ENCODE data around the gene C18orf63. TPM values are rescaled to one million over a fixed set of nuclear protein-coding genes. Genes with fewer than 3 reads are reported as not detected.

Gene C18orf63
- total and polyA plus RNA-seq, 4 donors: not detected

GRCh38 chr18:74303306-74303705, 12.3 kb upstream of the C18orf63 start:
- Histone ChIP-seq H3K27ac (ENCODE audit: low read depth in 1 of 2, low read length in 2 of 2) (no peak overlapping the region), H3K36me3 (ENCODE audit: control insufficient read depth in 4 of 4, insufficient read depth in 3 of 4, low read depth in 1 of 4, low read length in 3 of 4) (no peaks in the 10 kb centered on the region), H3K4me1 (ENCODE audit: control insufficient read depth in 4 of 4, insufficient read depth in 4 of 4, low read length in 3 of 4) (no peaks in the 10 kb centered on the region), H3K9ac (ENCODE audit: low read depth in 1 of 2, low read length in 2 of 2) (no peak overlapping the region), H3K9me3 (ENCODE audit: control insufficient read depth in 4 of 4, low read length in 3 of 4) (no peaks in the 10 kb centered on the region), H3K27me3 (ENCODE audit: control insufficient read depth in 4 of 4, insufficient read depth in 4 of 4, low read length in 3 of 4) (no peaks in the 10 kb centered on the region), H3K4me3 (ENCODE audit: low read depth in 1 of 3, low read length in 3 of 3) (no peak overlapping the region)
- WGBS: 89% methylated on average over 5 of the region's 5 CpGs
- DNase-seq (ENCODE audit: low spot score): no peak
- TF ChIP-seq FOXA1 (IDR thresholded peaks at IDR 0.05) (no peak), YY1 (IDR thresholded peaks at IDR 0.05) (no peak), SP1 (IDR thresholded peaks at IDR 0.05) (no peak), FOXA2 (IDR thresholded peaks at IDR 0.05) (no peak), GABPA (IDR thresholded peaks at IDR 0.05 in 1 of 2, conservative IDR thresholded peaks at IDR 0.05 in 1 of 2) (no peak), MAX (IDR thresholded peaks at IDR 0.05) (no peak), TAF1 (conservative IDR thresholded peaks at IDR 0.05) (no peak)

- no peaks in the 10 kb centered on the region for H3K9me3 ChIP-seq (ENCODE audit: control insufficient read depth in 4 of 4, low read length in 3 of 4)
- no peak for DNase-seq (ENCODE audit: low spot score)
- no peaks in the 10 kb centered on the region for H3K4me1 ChIP-seq (ENCODE audit: control insufficient read depth in 4 of 4, insufficient read depth in 4 of 4, low read length in 3 of 4)
- H3K27me3 ChIP-seq (ENCODE audit: control insufficient read depth in 4 of 4, insufficient read depth in 4 of 4, low read length in 3 of 4): no peaks in the 10 kb centered on the region
- TF ChIP-seq JUND (IDR thresholded peaks at IDR 0.05) (no peak), NR2F2 (IDR thresholded peaks at IDR 0.05) (no peak), HNF4A (conservative IDR thresholded peaks at IDR 0.05) (no peak)
- H3K9ac ChIP-seq (ENCODE audit: low read depth in 1 of 2, low read length in 2 of 2): no peak overlapping the region
- no peak overlapping the region for H3K27ac ChIP-seq (ENCODE audit: low read depth in 1 of 2, low read length in 2 of 2)
- no peak overlapping the region for H3K4me3 ChIP-seq (ENCODE audit: low read depth in 1 of 3, low read length in 3 of 3)
- no peaks in the 10 kb centered on the region for H3K36me3 ChIP-seq (ENCODE audit: control insufficient read depth in 4 of 4, insufficient read depth in 3 of 4, low read depth in 1 of 4, low read length in 3 of 4)
- 90% methylated on average over 1 of the region's 1 CpG for WGBS
Observed at GRCh38 chr18:74303936-74304335, 11.7 kb upstream of the C18orf63 start.

- Histone ChIP-seq H3K36me3 (ENCODE audit: control insufficient read depth in 4 of 4, insufficient read depth in 3 of 4, low read depth in 1 of 4, low read length in 3 of 4) (no peaks in the 10 kb centered on the region), H3K9ac (ENCODE audit: low read depth in 1 of 2, low read length in 2 of 2) (no peak overlapping the region), H3K4me3 (ENCODE audit: low read depth in 1 of 3, low read length in 3 of 3) (no peak overlapping the region), H3K9me3 (ENCODE audit: control insufficient read depth in 4 of 4, low read length in 3 of 4) (no peaks in the 10 kb centered on the region), H3K4me1 (ENCODE audit: control insufficient read depth in 4 of 4, insufficient read depth in 4 of 4, low read length in 3 of 4) (no peaks in the 10 kb centered on the region), H3K27ac (ENCODE audit: low read depth in 1 of 2, low read length in 2 of 2) (no peak overlapping the region), H3K27me3 (ENCODE audit: control insufficient read depth in 4 of 4, insufficient read depth in 4 of 4, low read length in 3 of 4) (no peaks in the 10 kb centered on the region)
- 41% methylated on average over 3 of the region's 3 CpGs for WGBS
- TF ChIP-seq NR2F2 (IDR thresholded peaks at IDR 0.05): no peak
- no peak for TF ChIP-seq TAF1 (conservative IDR thresholded peaks at IDR 0.05)
- TF ChIP-seq HNF4G (IDR thresholded peaks at IDR 0.05): no peak
- peak; percentile 65 to 71 for TF ChIP-seq RAD21 (IDR thresholded peaks at IDR 0.05)
- TF ChIP-seq MAX (IDR thresholded peaks at IDR 0.05): no peak
- no peak for TF ChIP-seq RXRA (IDR thresholded peaks at IDR 0.05)
- no peak for TF ChIP-seq SP1 (IDR thresholded peaks at IDR 0.05)
- no peak for TF ChIP-seq ATF3 (IDR thresholded peaks at IDR 0.05)
- TF ChIP-seq EGR1 (IDR thresholded peaks at IDR 0.05; ENCODE audit: low read depth in 2 of 2): no peak
- no peak for TF ChIP-seq GABPA (IDR thresholded peaks at IDR 0.05 in 1 of 2, conservative IDR thresholded peaks at IDR 0.05 in 1 of 2)
- no peak for TF ChIP-seq HNF4A (conservative IDR thresholded peaks at IDR 0.05)
- no peak for TF ChIP-seq REST (IDR thresholded peaks at IDR 0.05)
- TF ChIP-seq FOXA1 (IDR thresholded peaks at IDR 0.05): no peak
- TF ChIP-seq CTCF (IDR thresholded peaks at IDR 0.05; ENCODE audit: low read depth, low read length, missing input control): peak; percentile 35
- DNase-seq (ENCODE audit: low spot score): no peak
Observed at GRCh38 chr18:74310411-74310810, 5.2 kb upstream of the C18orf63 start.

Data from liver (tissue), 9 donors.